HCT116 (cell line): ENCODE results near the gene WDR13. TPM values are rescaled to one million over a fixed set of nuclear protein-coding genes. Genes with fewer than 3 reads are reported as not detected.

ENCODE experiments used
- ATAC-seq: fragments of 200-7000 bp; cut with Tn5 transposase; 2 replicates; pipeline ENCODE4 v1.9.1; 2020; ENCODE audit warnings: mild to moderate bottlenecking, moderate library complexity
- BruUV-seq: library from RNA; stranded (reverse); fragments of 400-500 nt; replicated peaks from 2 replicates; lab custom pipeline; 2021; lab: Mats Ljungman, UMichigan
- CTCF ChIA-PET: fragments of 300-600 bp; sonication (Branson Sonifier 250); formaldehyde crosslinking; loops from one replicate; lab custom pipeline; 2021; ENCODE audit warnings: antibody characterized with exemption; lab: Charles Lee
- POLR2A ChIA-PET: fragments of 300-600, 350-600 bp; sonication (Branson Sonifier 250); formaldehyde crosslinking; loops from one replicate; lab custom pipeline; 2021; ENCODE audit warnings: antibody characterized with exemption; lab: Charles Lee
- RAD21 ChIA-PET, 2 experiments: fragments of 300-600 bp; sonication (Branson Sonifier 250); formaldehyde crosslinking; loops; one replicate each; lab custom pipeline; 2023; ENCODE audit warnings: low total read pairs in 2 of 2; ENCODE audit not compliant: uncharacterized antibody in 2 of 2, unreplicated experiment in 2 of 2, low non-redundant PET in 1 of 2; lab: Charles Lee
- DNase-seq: peaks from one replicate; pipeline ENCODE4 v3.0.0-alpha.2; 2010; ENCODE audit warnings: low read depth, low spot score
- H2AFZ ChIP-seq: fragments of 200-600 bp; shearing (Covaris generic), sonication (generic); 2 replicates; pipeline ENCODE4 v1.6.1; 2017; ENCODE audit warnings: low read depth, mixed run types, mixed read lengths, antibody characterized with exemption, low read length; ENCODE audit not compliant: poor library complexity, severe bottlenecking
- H3K27ac ChIP-seq: 2 replicates; pipeline ENCODE4 v1.5.1; 2012; ENCODE audit warnings: low read depth, low read length
- H3K27me3 ChIP-seq: fragments of 200-600 bp; sonication (generic); 2 replicates; pipeline ENCODE4 v1.6.1; 2016; ENCODE audit warnings: mixed run types, low read length, mixed read lengths; ENCODE audit not compliant: insufficient read depth
- H3K36me3 ChIP-seq, 2 experiments: fragments of 200-500 bp in 1 of 2; fragments of 200-600 bp in 1 of 2; sonication (Bioruptor generic) in 1 of 2; sonication (generic) in 1 of 2; 2 replicates each; pipeline versions ENCODE4 v1.5.1 to v1.6.1; 2014 to 2016; ENCODE audit warnings: low read length in 2 of 2, inconsistent platforms in 1 of 2, mixed read lengths in 1 of 2, mixed run types in 1 of 2; ENCODE audit not compliant: insufficient read depth in 2 of 2, control insufficient read depth in 1 of 2
- H3K4me1 ChIP-seq, 2 experiments: fragments of 200-600 bp in 1 of 2; sonication (generic) in 1 of 2; 2 replicates each; pipeline versions ENCODE4 v1.5.1 to v1.6.1; 2012 to 2017; ENCODE audit warnings: low read length in 2 of 2, inconsistent platforms in 1 of 2, mild to moderate bottlenecking in 1 of 2, mixed read lengths in 1 of 2, mixed run types in 1 of 2, moderate library complexity in 1 of 2; ENCODE audit not compliant: insufficient read depth in 2 of 2, control insufficient read depth in 1 of 2
- H3K4me2 ChIP-seq: fragments of 200-600 bp; sonication (generic); 2 replicates; pipeline ENCODE4 v1.6.1; 2017; ENCODE audit warnings: mixed run types, low read length, mixed read lengths
- H3K4me3 ChIP-seq, 2 experiments: fragments of 200-600 bp in 1 of 2; sonication (generic) in 1 of 2; replicated peaks in 1 of 2; 2 replicates each; pipeline ENCODE4 v1.5.1; 2011 to 2016; ENCODE audit warnings: low read length in 2 of 2, control low read depth in 1 of 2, low read depth in 1 of 2, mild to moderate bottlenecking in 1 of 2, mixed read lengths in 1 of 2, mixed run types in 1 of 2
- H3K79me2 ChIP-seq: fragments of 200-600 bp; sonication (generic); 2 replicates; pipeline ENCODE4 v1.6.1; 2017; ENCODE audit warnings: mild to moderate bottlenecking, mixed run types, low read length, moderate library complexity, mixed read lengths; ENCODE audit not compliant: insufficient read depth
- H3K9ac ChIP-seq: fragments of 200-600 bp; sonication (generic); 2 replicates; pipeline ENCODE4 v1.6.1; 2016; ENCODE audit warnings: low read length, mixed read lengths
- H3K9me2 ChIP-seq: fragments of 200-600 bp; sonication (generic), shearing (Covaris generic); 2 replicates; pipeline ENCODE4 v1.6.1; 2017; ENCODE audit warnings: mixed run types, mild to moderate bottlenecking, moderate library complexity; ENCODE audit not compliant: insufficient read depth
- H3K9me3 ChIP-seq, 2 experiments: fragments of 200-500 bp in 1 of 2; fragments of 200-600 bp in 1 of 2; sonication (Bioruptor generic) in 1 of 2; sonication (generic) in 1 of 2; 2 replicates each; pipeline ENCODE4 v1.6.1; 2014 to 2017; ENCODE audit warnings: low read length in 2 of 2, mixed read lengths in 2 of 2, inconsistent platforms in 1 of 2, low read depth in 1 of 2, mild to moderate bottlenecking in 1 of 2, mixed run types in 1 of 2, moderate library complexity in 1 of 2; ENCODE audit not compliant: control insufficient read depth in 1 of 2, insufficient read depth in 1 of 2
- H4K20me1 ChIP-seq: fragments of 200-600 bp; sonication (generic), shearing (Covaris generic); 2 replicates; pipeline ENCODE4 v1.6.1; 2017; ENCODE audit warnings: mixed run types, mild to moderate bottlenecking, moderate library complexity; ENCODE audit not compliant: insufficient read depth
- CBX3 ChIP-seq: IDR thresholded peaks from 2 replicates; pipeline ENCODE4 v1.6.1; 2012; ENCODE audit warnings: low read depth
- CEBPB ChIP-seq: IDR thresholded peaks from 2 replicates; pipeline ENCODE4 v1.6.1; 2012; ENCODE audit warnings: low read depth
- EGR1 ChIP-seq: IDR thresholded peaks from 2 replicates; pipeline ENCODE4 v1.6.1; 2012; ENCODE audit warnings: low read depth
- ELF1 ChIP-seq: IDR thresholded peaks from 2 replicates; pipeline ENCODE4 v1.6.1; 2012; ENCODE audit warnings: low read depth, borderline replicate concordance
- EZH2phosphoT487 ChIP-seq: fragments of 200-600 bp; IDR thresholded peaks from 2 replicates; pipeline ENCODE4 v1.6.1; 2018; ENCODE audit warnings: antibody characterized with exemption, borderline replicate concordance
- JUND ChIP-seq: IDR thresholded peaks from 2 replicates; pipeline ENCODE4 v1.6.1; 2012
- POLR2A ChIP-seq: IDR thresholded peaks from 2 replicates; pipeline ENCODE4 v1.7.0; 2011; ENCODE audit warnings: borderline replicate concordance; ENCODE audit not compliant: insufficient read depth, insufficient read length; ENCODE audit errors: extremely low read depth
- RAD21 ChIP-seq: IDR thresholded peaks from 2 replicates; pipeline ENCODE4 v1.6.1; 2012; ENCODE audit warnings: low read depth, mild to moderate bottlenecking
- SP1 ChIP-seq: IDR thresholded peaks from 2 replicates; pipeline ENCODE4 v1.6.1; 2012; ENCODE audit warnings: low read depth
- SRF ChIP-seq: IDR thresholded peaks from 2 replicates; pipeline ENCODE4 v1.6.1; 2012; ENCODE audit warnings: low read depth
- TCF7L2 ChIP-seq: IDR thresholded peaks from 2 replicates; pipeline ENCODE4 v1.7.0; 2011; ENCODE audit warnings: borderline replicate concordance, inconsistent platforms; ENCODE audit not compliant: insufficient read depth, insufficient read length; ENCODE audit errors: extremely low read depth
- ZFX ChIP-seq: fragments of 450-650 bp; IDR thresholded peaks from 2 replicates; pipeline ENCODE4 v1.6.1; 2017
- ZNF274 ChIP-seq: fragments of 200-500 bp; sonication (Bioruptor generic); IDR thresholded peaks from 2 replicates; pipeline ENCODE4 v1.6.1; 2014; ENCODE audit warnings: mild to moderate bottlenecking, low read depth, low read length, inconsistent platforms
- intact Hi-C: fragments of 100-400 bp; cut with micrococcal nuclease; formaldehyde crosslinking; loops from 2 replicates; pipeline ENCODE4 v1.10.0; 2022
- total RNA-seq: library from RNA; stranded (reverse); gene quantifications from one replicate; pipeline ENCODE4 v1.2.1, GENCODE V29; 2021; ENCODE audit not compliant: unreplicated experiment
- TF ChIP-seq, protein P1 (sequence below): IDR thresholded peaks from 2 replicates; pipeline ENCODE4 v1.6.1; 2012
- TF ChIP-seq, protein P2 (sequence below): IDR thresholded peaks from 2 replicates; pipeline ENCODE4 v1.6.1; 2011; ENCODE audit warnings: mild to moderate bottlenecking, low read length, moderate library complexity; ENCODE audit not compliant: insufficient replicate concordance; ENCODE audit errors: extremely low read depth
- TF ChIP-seq, protein P3 (sequence below): IDR thresholded peaks from 2 replicates; pipeline ENCODE4 v1.6.1; 2012; ENCODE audit warnings: low read depth
- TF ChIP-seq, protein P4 (sequence below), 3 experiments: fragments of 200-600 bp in 1 of 3; sonication (generic) in 1 of 3; IDR thresholded peaks in 2 of 3; conservative IDR thresholded peaks in 1 of 3; 2 replicates each; pipeline ENCODE4 v1.5.1; 2012 to 2017; ENCODE audit warnings: low read depth in 2 of 3, low read length in 2 of 3, antibody characterized with exemption in 1 of 3, borderline replicate concordance in 1 of 3, control low read depth in 1 of 3, mild to moderate bottlenecking in 1 of 3, mixed read lengths in 1 of 3, mixed run types in 1 of 3, moderate library complexity in 1 of 3; ENCODE audit not compliant: insufficient read depth in 1 of 3

Gene WDR13
- total RNA-seq, 1 experiment from 2014 or later, result 54.0 TPM

DNA sequence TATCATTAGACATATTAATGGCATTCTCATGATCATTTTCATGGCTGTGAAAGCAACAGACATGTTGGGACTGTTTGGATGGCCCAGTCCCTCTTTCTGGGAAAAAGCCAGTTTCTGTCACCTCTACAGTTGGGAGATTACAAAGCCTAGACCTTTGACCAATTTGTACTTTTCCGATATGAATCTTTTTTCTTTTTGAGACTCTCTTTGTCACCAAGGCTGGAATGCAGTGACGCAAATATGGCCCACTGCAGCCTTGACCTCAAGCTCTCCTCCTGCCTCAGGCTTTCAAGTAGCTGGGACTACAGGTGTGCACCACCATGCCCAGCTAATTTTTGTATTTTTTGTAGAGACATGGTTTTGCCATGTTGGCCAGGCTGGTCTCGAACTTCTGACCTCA, 48.4 kb upstream of the WDR13 start:
- no peaks in the 10 kb centered on the region for H3K36me3 ChIP-seq
- no peak overlapping the region for H2AFZ ChIP-seq
- no peaks in the 10 kb centered on the region for H3K4me1 ChIP-seq
- intact Hi-C loops, result no loop called here
- no peaks in the 10 kb centered on the region for H3K79me2 ChIP-seq
- H3K9me3 ChIP-seq, result no peaks in the 10 kb centered on the region
- H3K27ac ChIP-seq, result no peak overlapping the region
- ATAC-seq (no peak), DNase-seq (no peak)
- POLR2A ChIA-PET, result interaction anchor here (0.6 kb wide), 1 partner anchor 16 kb away, joined by 3 read pairs; no protein-coding TSS in a partner anchor
- no peak overlapping the region for H3K4me2 ChIP-seq
- CTCF ChIA-PET, result no interaction called here
- no peaks in the 10 kb centered on the region for H3K27me3 ChIP-seq
- H4K20me1 ChIP-seq, result no peaks in the 10 kb centered on the region
- no peak for TF ChIP-seq RAD21
- TF ChIP-seq TCF7L2, result no peak
- TF ChIP-seq, protein P1, sequence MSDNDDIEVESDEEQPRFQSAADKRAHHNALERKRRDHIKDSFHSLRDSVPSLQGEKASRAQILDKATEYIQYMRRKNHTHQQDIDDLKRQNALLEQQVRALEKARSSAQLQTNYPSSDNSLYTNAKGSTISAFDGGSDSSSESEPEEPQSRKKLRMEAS, result no peak
- no peak for TF ChIP-seq CBX3
- no peak for TF ChIP-seq EZH2phosphoT487
- no peak for TF ChIP-seq ELF1
- TF ChIP-seq, protein P2, sequence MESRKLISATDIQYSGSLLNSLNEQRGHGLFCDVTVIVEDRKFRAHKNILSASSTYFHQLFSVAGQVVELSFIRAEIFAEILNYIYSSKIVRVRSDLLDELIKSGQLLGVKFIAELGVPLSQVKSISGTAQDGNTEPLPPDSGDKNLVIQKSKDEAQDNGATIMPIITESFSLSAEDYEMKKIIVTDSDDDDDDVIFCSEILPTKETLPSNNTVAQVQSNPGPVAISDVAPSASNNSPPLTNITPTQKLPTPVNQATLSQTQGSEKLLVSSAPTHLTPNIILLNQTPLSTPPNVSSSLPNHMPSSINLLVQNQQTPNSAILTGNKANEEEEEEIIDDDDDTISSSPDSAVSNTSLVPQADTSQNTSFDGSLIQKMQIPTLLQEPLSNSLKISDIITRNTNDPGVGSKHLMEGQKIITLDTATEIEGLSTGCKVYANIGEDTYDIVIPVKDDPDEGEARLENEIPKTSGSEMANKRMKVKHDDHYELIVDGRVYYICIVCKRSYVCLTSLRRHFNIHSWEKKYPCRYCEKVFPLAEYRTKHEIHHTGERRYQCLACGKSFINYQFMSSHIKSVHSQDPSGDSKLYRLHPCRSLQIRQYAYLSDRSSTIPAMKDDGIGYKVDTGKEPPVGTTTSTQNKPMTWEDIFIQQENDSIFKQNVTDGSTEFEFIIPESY, result no peak
- no peak for TF ChIP-seq POLR2A
- TF ChIP-seq CEBPB, result no peak
- TF ChIP-seq SP1, result no peak
- no peak for TF ChIP-seq SRF
- TF ChIP-seq, protein P3, sequence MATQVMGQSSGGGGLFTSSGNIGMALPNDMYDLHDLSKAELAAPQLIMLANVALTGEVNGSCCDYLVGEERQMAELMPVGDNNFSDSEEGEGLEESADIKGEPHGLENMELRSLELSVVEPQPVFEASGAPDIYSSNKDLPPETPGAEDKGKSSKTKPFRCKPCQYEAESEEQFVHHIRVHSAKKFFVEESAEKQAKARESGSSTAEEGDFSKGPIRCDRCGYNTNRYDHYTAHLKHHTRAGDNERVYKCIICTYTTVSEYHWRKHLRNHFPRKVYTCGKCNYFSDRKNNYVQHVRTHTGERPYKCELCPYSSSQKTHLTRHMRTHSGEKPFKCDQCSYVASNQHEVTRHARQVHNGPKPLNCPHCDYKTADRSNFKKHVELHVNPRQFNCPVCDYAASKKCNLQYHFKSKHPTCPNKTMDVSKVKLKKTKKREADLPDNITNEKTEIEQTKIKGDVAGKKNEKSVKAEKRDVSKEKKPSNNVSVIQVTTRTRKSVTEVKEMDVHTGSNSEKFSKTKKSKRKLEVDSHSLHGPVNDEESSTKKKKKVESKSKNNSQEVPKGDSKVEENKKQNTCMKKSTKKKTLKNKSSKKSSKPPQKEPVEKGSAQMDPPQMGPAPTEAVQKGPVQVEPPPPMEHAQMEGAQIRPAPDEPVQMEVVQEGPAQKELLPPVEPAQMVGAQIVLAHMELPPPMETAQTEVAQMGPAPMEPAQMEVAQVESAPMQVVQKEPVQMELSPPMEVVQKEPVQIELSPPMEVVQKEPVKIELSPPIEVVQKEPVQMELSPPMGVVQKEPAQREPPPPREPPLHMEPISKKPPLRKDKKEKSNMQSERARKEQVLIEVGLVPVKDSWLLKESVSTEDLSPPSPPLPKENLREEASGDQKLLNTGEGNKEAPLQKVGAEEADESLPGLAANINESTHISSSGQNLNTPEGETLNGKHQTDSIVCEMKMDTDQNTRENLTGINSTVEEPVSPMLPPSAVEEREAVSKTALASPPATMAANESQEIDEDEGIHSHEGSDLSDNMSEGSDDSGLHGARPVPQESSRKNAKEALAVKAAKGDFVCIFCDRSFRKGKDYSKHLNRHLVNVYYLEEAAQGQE, result no peak
- TF ChIP-seq JUND, result no peak
- TF ChIP-seq ZNF274, result no peak
- no peak for TF ChIP-seq ZFX
- no peak for TF ChIP-seq EGR1
- TF ChIP-seq, protein P4, sequence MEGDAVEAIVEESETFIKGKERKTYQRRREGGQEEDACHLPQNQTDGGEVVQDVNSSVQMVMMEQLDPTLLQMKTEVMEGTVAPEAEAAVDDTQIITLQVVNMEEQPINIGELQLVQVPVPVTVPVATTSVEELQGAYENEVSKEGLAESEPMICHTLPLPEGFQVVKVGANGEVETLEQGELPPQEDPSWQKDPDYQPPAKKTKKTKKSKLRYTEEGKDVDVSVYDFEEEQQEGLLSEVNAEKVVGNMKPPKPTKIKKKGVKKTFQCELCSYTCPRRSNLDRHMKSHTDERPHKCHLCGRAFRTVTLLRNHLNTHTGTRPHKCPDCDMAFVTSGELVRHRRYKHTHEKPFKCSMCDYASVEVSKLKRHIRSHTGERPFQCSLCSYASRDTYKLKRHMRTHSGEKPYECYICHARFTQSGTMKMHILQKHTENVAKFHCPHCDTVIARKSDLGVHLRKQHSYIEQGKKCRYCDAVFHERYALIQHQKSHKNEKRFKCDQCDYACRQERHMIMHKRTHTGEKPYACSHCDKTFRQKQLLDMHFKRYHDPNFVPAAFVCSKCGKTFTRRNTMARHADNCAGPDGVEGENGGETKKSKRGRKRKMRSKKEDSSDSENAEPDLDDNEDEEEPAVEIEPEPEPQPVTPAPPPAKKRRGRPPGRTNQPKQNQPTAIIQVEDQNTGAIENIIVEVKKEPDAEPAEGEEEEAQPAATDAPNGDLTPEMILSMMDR (IDR thresholded peaks at IDR 0.05 in 2 of 3, conservative IDR thresholded peaks at IDR 0.05 in 1 of 3; ENCODE audit: borderline replicate concordance in 1 of 3, insufficient read depth in 1 of 3, low read depth in 2 of 3, low read length in 2 of 3), result no peak
- H3K4me3 ChIP-seq, result no peak overlapping the region
- H3K9ac ChIP-seq, result no peak overlapping the region
- BruUV-seq, result no TSS peak
- RAD21 ChIA-PET, result no interaction called here
- no peaks in the 10 kb centered on the region for H3K9me2 ChIP-seq
